Measurements from ENCODE around the gene ITPRID2.
A peak's percentile ranks its signal among the peaks of the same experiment; 100 is the strongest.

ITPRID2 gene

DNA sequence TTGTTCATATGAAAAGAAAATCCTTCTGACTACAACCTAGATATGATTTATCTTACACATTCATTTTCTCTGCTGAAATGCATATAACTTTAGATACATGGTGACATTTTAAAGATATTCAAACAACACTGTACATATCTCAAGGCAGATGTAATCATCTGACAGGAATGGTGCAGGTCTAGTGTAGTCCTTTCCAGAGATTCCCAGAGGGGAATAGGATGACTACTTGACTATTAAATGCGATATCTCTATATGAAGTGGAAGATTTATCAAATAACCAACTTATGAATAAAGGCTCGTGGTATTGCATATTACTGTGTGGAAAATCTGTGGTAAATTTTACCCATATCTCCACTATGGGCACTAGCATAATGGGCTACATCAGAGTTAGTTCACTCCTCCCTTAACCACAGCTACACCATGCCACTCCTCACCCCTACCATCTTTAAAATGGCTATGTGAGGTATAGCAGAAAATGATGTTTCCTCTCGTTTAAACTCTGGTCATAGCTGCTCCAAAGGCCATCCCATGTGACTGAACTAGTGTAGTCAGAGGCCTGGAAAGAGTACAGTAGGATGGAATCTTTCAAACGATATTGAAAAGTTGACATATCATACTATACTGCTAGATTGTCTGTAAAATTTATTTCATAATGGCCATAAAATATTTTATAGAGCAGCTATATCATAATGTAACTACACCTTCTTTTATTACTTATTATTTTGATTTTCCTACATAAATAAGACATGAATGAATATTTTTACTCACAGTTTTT lies 9.1 kb upstream of the ITPRID2 start:
- no peak for ATAC-seq

- no peak for ATAC-seq
Measured at GRCh38 chr2:181884601-181885000, 6.9 kb upstream of the ITPRID2 start.

DNA sequence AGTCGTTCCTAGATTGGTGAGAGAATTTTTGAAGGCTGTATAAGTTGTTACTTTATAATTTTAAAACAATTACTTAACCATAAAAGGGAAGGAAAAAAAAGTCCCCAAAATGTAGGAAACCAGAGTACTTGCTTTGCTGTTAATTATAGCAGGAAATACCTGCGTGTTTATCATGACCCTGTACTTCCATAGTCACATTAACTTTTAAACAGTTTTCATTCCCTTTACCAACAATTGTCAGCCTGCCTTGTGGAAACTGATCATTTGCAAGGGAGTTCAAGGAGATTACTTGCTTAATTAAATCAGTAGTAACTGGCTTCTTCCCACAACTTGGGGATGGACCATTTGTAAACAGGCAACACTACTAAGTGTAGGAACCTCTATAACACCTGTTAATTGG lies 6.4 kb upstream of the ITPRID2 start:
- no peak for ATAC-seq

DNA sequence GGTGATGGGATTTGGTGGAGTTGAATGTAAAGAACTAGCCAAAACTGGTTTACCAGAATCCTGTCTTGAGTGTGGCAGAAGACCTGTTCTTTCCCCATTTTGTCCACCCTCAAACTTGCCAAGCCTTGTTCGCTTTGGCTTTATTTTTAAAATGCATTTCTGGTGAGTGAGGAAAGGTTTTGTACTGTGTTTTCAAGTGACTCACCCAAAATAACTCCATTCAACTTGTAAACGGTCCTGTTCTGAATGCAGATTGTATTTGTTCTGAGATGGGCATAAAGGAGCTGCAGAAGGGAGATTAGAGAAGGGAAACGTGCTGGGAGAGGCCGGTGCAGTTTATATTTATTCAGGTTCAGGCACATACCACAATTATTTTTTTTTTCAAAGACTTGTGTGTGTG lies 5.3 kb upstream of the ITPRID2 start:
- ATAC-seq, result no peak

DNA sequence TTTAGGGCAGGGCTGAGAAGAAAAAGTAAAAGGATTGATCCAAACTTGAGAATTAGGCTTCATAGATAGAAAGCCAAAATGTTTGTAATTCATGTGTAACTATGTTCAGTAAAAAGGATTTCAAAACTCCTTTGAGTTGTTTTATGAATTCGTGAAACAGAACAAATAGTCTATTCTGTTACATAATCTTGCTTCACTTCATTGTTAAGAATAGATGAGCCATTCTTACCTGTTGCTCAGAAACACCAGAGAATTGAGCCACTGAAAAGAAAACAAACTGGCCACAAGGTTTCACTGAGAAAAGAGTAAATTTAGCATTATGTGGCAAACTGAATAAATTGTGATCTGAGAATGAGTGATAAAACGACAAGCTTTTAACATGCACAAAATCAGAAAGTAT lies 4.5 kb upstream of the ITPRID2 start:
- ATAC-seq, result no peak

DNA sequence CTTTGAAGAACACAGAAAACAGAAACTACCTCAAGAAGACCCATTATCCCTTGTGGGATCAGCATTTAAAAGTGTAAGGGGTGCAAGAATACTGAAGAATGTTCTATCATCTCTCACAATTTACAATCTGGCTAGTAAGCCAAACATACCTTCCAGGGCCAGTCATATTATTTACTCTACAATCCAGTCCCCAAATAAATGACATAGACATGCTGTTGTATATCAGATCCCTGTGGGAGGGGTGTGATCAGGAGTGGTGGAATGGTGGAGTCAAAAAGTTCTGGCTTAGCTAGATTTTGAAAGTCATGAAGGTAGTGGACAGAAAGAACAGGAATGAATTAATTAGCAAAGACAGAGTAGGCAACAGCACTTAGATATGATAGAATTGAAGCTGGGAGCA lies 1.8 kb upstream of the ITPRID2 start:
- ATAC-seq, result no peak

DNA sequence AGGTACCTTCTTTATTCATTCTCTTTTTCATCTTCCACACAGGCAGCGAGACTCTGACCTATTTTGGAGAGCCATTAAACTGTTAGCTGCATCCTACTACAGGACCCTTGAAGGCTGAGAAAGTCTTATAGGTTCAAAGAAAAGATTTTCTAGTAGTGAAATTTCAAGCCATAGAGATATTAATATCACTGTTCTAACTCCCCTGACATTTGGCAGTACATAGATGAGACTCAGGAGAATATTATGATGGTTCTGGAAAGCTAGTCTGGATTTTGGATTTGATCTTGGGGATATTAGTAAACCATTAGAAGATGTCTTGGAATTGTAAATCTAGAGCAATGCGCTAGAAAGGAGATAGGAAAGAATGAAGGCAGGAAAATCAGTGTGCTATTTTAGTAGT lies 1.3 kb upstream of the ITPRID2 start:
- ATAC-seq, result no peak

- ATAC-seq, result peak; percentile 55 to 59
Measured at GRCh38 chr2:181891966-181892798, 652 bp downstream of the ITPRID2 start.

DNA sequence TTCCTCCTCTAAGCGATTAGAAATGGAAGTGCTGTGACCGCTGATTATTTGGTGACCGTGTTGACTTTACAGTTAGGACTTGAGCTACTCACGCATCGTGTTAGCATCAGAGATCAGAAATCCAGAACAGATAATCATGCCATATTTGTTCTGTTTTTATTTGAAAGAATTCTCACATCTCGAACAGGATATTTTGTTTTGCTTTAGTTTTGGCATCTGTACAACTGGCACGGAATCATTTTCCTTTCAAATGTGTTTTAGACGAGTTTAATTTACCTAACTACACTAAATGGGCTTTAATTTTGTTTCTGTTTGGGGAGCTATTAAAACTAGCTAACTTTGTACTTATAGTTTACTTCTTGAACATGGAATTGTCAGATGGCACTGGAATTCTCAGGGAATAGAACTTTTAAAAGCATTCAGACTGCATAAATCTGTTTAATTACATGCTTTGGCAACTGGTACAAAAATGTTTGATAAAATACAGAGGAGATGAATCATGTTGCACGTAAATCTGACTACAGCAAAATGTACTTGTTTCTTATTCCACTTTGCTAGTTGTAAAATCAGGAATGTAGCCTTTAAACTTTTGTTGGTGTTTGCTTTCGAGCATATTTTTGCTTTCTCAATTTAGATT lies 1.4 kb downstream of the ITPRID2 start:
- ATAC-seq, result no peak

DNA sequence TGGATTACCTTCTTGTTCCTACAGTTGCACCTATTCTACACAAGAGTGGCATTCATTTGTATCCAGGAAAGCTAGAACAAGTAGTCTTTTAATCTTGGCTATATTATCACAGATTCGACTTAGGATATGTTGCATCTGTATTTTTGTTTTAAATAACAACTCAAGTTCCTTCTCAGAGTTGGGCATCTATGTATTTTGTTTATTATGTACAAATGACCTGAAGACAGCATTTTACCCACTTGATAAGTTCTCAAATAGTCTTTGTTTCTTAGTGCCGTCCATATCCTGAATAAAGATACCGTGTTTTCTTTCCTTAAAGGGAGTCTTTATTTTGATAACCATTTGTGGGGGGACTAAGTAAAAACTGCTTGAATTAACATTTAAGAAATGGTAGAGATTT lies 2.9 kb downstream of the ITPRID2 start:
- ATAC-seq, result no peak

DNA sequence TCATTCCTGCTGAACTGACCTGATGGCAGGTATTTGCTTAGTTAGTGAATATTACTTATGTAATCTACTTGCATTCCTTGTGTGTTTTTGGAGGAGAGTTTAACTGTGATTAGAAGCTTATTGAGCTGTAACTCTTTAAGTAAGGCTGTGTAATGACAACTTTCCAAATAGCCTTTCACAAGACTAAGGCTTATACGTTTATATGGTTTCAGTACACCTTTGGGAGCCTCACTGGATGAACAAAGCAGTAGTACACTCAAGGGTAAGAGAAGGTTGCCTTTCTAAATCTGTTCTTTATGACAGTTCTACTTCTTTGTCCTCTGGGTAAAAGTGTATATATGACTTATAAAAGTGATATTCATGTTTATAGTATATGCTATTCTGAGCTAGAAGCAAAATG lies 4.3 kb downstream of the ITPRID2 start:
- no peak for ATAC-seq

DNA sequence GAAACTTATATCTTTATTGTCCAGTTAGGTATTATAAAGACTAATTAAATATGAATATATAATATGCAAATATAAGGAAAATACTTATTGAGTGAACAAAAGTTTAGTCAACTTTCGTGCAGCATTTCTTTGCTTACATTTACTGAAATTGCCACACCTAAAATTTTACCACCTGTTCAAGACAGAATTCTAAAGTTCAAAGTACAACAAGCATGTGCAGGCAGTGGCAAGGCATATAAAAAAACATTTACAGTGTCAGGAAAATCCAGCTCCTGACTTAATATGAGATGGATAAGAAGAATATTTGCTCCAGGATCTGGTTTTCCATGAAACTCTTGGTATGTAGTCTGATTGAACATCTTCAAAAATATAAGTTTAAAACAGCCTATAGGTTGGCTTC lies 4.8 kb downstream of the ITPRID2 start:
- no peak for ATAC-seq

GRCh38 chr2:181900007-181900651 lies 8.6 kb downstream of the ITPRID2 start:
- ATAC-seq, result no peak

GRCh38 chr2:181902625-181903024 lies 11.1 kb downstream of the ITPRID2 start:
- ATAC-seq, result no peak

- ATAC-seq, result no peak
Measured at GRCh38 chr2:181904022-181904632, 12.6 kb downstream of the ITPRID2 start.

- peak; percentile 64 to 81 for ATAC-seq
Measured at GRCh38 chr2:181907057-181907456, 15.5 kb downstream of the ITPRID2 start.

DNA sequence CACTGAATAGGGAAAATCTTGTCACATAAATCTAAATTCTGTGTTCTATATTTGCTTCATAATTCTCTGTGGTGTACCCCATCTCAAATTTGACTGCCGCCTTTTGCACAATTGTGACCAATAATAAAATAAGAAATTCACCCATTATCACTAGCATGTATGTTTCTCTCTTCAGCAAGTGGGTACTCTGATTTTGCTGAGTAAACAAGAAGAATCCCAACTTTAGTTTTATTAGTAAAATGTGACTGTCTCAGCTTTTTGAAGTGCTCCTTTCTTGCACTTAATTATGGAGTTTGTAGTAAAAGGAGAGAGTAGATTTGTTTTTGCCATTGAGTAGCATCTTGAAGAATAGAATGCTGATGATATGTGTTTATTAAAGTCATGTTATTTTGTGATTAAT lies 16.1 kb downstream of the ITPRID2 start:
- no peak for ATAC-seq

GRCh38 chr2:181910028-181910831 lies 18.7 kb downstream of the ITPRID2 start:
- ATAC-seq, result no peak

DNA sequence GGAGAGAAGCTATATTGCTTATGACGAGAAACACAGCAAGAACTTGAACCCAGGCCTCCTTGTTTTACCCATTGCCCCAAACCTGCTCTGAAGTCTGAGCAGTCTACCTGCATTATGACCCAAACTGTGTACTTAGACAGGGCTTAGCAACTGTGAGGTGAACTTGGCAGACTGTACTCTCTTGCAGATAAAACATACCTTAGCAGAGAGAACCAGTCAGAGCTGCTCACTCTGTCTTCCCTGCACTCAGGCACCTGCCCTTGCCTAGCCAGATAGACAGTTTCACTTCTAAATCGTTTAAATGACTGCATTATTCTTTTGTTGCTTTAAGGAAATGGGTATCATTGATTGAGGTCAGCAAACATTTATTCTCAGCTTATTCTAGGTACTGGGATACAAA lies 20.3 kb downstream of the ITPRID2 start:
- no peak for ATAC-seq

- no peak for ATAC-seq
Measured at GRCh38 chr2:181915102-181915501, 23.6 kb downstream of the ITPRID2 start.

Measured in activated CD4-positive, CD25-positive, alpha-beta regulatory T cell treated with anti-CD3 and anti-CD28 coated beads, Interleukin-2, amount 50 U/mL, for 24 hours (primary cell).